RWPE1 (cell line): Measurements from ENCODE around the gene ZNF423.

Experiments used
- CTCF ChIA-PET: fragments of 350-600 bp; sonication (Branson Sonifier 250); formaldehyde crosslinking; extraction: SDS; loops from one replicate; lab custom pipeline; 2021; lab: Yijun Ruan, JAX
- POLR2A ChIA-PET: fragments of 400-600 bp; formaldehyde crosslinking; extraction: SDS; loops from one replicate; lab custom pipeline; 2020; ENCODE audit warnings: antibody characterized with exemption; ENCODE audit not compliant: low non-redundant PET; lab: Yijun Ruan, JAX
- DNase-seq: peaks from one replicate; pipeline ENCODE4 v3.0.0; 2012; ENCODE audit warnings: low spot score
- H3K27ac ChIP-seq: fragments of 450-650 bp; 2 replicates; pipeline ENCODE4 v1.5.1; 2017
- CTCF ChIP-seq: fragments of 450-650 bp; conservative IDR thresholded peaks from 2 replicates; pipeline ENCODE4 v1.5.1; 2017; ENCODE audit warnings: low read depth, mild to moderate bottlenecking

ZNF423 gene

GRCh38 chr16:49526860-49527365, 329.0 kb downstream of the ZNF423 start:
- ChIA-PET CTCF (no interaction called here), POLR2A (no interaction called here)
- DNase-seq = no peak
- TF ChIP-seq CTCF = no peak
- no peak overlapping the region for H3K27ac ChIP-seq

- no peak for DNase-seq
- no peak for TF ChIP-seq CTCF
- CTCF ChIA-PET = no interaction called here
- H3K27ac ChIP-seq = no peak overlapping the region
- POLR2A ChIA-PET = no interaction called here
Measured at GRCh38 chr16:49524947-49525315, 331.0 kb downstream of the ZNF423 start.

GRCh38 chr16:49524216-49524946, 331.5 kb downstream of the ZNF423 start:
- no peak for DNase-seq
- no peak for TF ChIP-seq CTCF

GRCh38 chr16:49523435-49524159, 332.3 kb downstream of the ZNF423 start:
- CTCF ChIA-PET = no interaction called here
- DNase-seq = no peak
- POLR2A ChIA-PET = no interaction called here
- no peak overlapping the region for H3K27ac ChIP-seq
- no peak for TF ChIP-seq CTCF

More at GRCh38 chr16:49524216-49524946, 331.5 kb downstream of the ZNF423 start:
- ChIA-PET CTCF (no interaction called here), POLR2A (no interaction called here)
- no peak overlapping the region for H3K27ac ChIP-seq

GRCh38 chr16:49521734-49522325, 334.1 kb downstream of the ZNF423 start:
- CTCF ChIA-PET = no interaction called here
- POLR2A ChIA-PET = no interaction called here
- TF ChIP-seq CTCF = no peak
- DNase-seq = no peak
- no peak overlapping the region for H3K27ac ChIP-seq

- ChIA-PET CTCF (interaction anchor here (0.6 kb wide), 1 partner anchor 48 kb away, joined by 4 read pairs; no protein-coding TSS in a partner anchor), POLR2A (no interaction called here)
- TF ChIP-seq CTCF = no peak
- DNase-seq = no peak
- no peak overlapping the region for H3K27ac ChIP-seq
Measured at GRCh38 chr16:49520492-49521038, 335.3 kb downstream of the ZNF423 start.
